HEK293 (cell line): ENCODE measurements around the gene KIRREL3.

Experiments
- CTCF ChIA-PET: fragments of 350-600 bp; formaldehyde crosslinking; extraction: SDS; loops from one replicate; lab custom pipeline; 2021; ENCODE audit warnings: antibody characterized with exemption; lab: Yijun Ruan, JAX
- POLR2A ChIA-PET: fragments of 300-600 bp; formaldehyde crosslinking; extraction: SDS; loops from one replicate; lab custom pipeline; 2020; ENCODE audit warnings: antibody characterized with exemption, inconsistent platforms; lab: Yijun Ruan, JAX
- H3K27ac ChIP-seq: fragments of 200-500 bp; sonication (Bioruptor generic); 2 replicates; pipeline ENCODE4 v1.5.1; 2014; ENCODE audit warnings: low read depth, low read length, control low read depth, inconsistent platforms; ENCODE audit errors: extremely low read depth
- H3K36me3 ChIP-seq, 2 experiments: fragments of 200-500 bp in 1 of 2; sonication (Bioruptor generic) in 1 of 2; 1 replicate in 1 of 2; 2 replicates in 1 of 2; pipeline ENCODE4 v1.5.1; 2014 to 2017; ENCODE audit warnings: inconsistent platforms in 2 of 2, low read length in 2 of 2; ENCODE audit not compliant: control insufficient read depth in 2 of 2, insufficient read depth in 1 of 2
- H3K4me1 ChIP-seq: fragments of 200-500 bp; sonication (Bioruptor generic); 2 replicates; pipeline ENCODE4 v1.5.1; 2014; ENCODE audit warnings: mild to moderate bottlenecking, low read length, inconsistent platforms; ENCODE audit not compliant: control insufficient read depth, insufficient read depth
- H3K4me3 ChIP-seq: 2 replicates; pipeline ENCODE4 v1.5.1; 2011; ENCODE audit warnings: low read depth, mild to moderate bottlenecking, control low read depth, low read length, moderate library complexity
- H3K9me3 ChIP-seq: fragments of 200-500 bp; sonication (Bioruptor generic); 2 replicates; pipeline ENCODE4 v1.5.1; 2014; ENCODE audit warnings: low read depth, low read length, inconsistent platforms; ENCODE audit not compliant: control insufficient read depth, insufficient read depth
- EGR2 ChIP-seq: fragments of 450-650 bp; formaldehyde crosslinking; IDR thresholded peaks from 2 replicates; pipeline ENCODE4 v1.5.1; 2016; ENCODE audit warnings: low read depth, missing biosample characterization, missing genetic modification characterization
- ELK4 ChIP-seq: IDR thresholded peaks from 2 replicates; pipeline ENCODE4 v1.6.1; 2011; ENCODE audit warnings: mild to moderate bottlenecking, low read depth, low read length, borderline replicate concordance
- GLIS1 ChIP-seq: fragments of 450-650 bp; formaldehyde crosslinking; IDR thresholded peaks from 2 replicates; pipeline ENCODE4 v1.5.1; 2016; ENCODE audit warnings: missing biosample characterization, missing genetic modification characterization
- HOXA7 ChIP-seq: sonication (generic); formaldehyde crosslinking; IDR thresholded peaks from 2 replicates; pipeline ENCODE4 v1.8.1; 2022; ENCODE audit warnings: missing genetic modification reagents, borderline replicate concordance
- MYNN ChIP-seq: fragments of 450-650 bp; formaldehyde crosslinking; IDR thresholded peaks from 2 replicates; pipeline ENCODE4 v1.5.1; 2016; ENCODE audit warnings: missing biosample characterization, missing genetic modification characterization, borderline replicate concordance
- REST ChIP-seq: fragments of 450-650 bp; formaldehyde crosslinking; IDR thresholded peaks from 2 replicates; pipeline ENCODE4 v1.5.1; 2016; ENCODE audit warnings: missing biosample characterization, missing genetic modification characterization
- SETDB1 ChIP-seq: IDR thresholded peaks from one replicate; pipeline ENCODE4 v1.6.1; 2017; ENCODE audit warnings: mild to moderate bottlenecking, low read length, moderate library complexity, mixed read lengths; ENCODE audit not compliant: insufficient read length
- TRIM28 ChIP-seq: IDR thresholded peaks from 2 replicates; pipeline ENCODE4 v1.6.1; 2011; ENCODE audit warnings: low read length, control low read depth, borderline replicate concordance
- ZNF10 ChIP-seq: fragments of 450-650 bp; formaldehyde crosslinking; IDR thresholded peaks from 2 replicates; pipeline ENCODE4 v1.5.1; 2017; ENCODE audit warnings: missing biosample characterization, missing genetic modification characterization
- ZNF211 ChIP-seq: fragments of 450-650 bp; formaldehyde crosslinking; IDR thresholded peaks from 2 replicates; pipeline ENCODE4 v1.5.1; 2016; ENCODE audit warnings: low read depth, missing biosample characterization, missing genetic modification characterization
- ZNF274 ChIP-seq, 2 experiments: fragments of 200-500 bp in 1 of 2; fragments of 450-650 bp in 1 of 2; sonication (Bioruptor generic) in 1 of 2; formaldehyde crosslinking in 1 of 2; IDR thresholded peaks; 2 replicates each; pipeline versions ENCODE4 v1.5.1 to v1.6.1; 2014 to 2016; ENCODE audit warnings: borderline replicate concordance in 1 of 2, inconsistent platforms in 1 of 2, low read length in 1 of 2, missing biosample characterization in 1 of 2, missing genetic modification characterization in 1 of 2
- ZNF398 ChIP-seq: fragments of 450-650 bp; formaldehyde crosslinking; IDR thresholded peaks from 2 replicates; pipeline ENCODE4 v1.5.1; 2017; ENCODE audit warnings: missing biosample characterization, missing genetic modification characterization
- ZNF423 ChIP-seq: fragments of 450-650 bp; formaldehyde crosslinking; IDR thresholded peaks from 2 replicates; pipeline ENCODE4 v1.5.1; 2016; ENCODE audit warnings: missing biosample characterization, missing genetic modification characterization
- ZNF518A ChIP-seq: fragments of 450-650 bp; formaldehyde crosslinking; conservative IDR thresholded peaks from 2 replicates; pipeline ENCODE4 v1.5.1; 2016; ENCODE audit warnings: low read depth, missing biosample characterization, missing genetic modification characterization
- ZNF529 ChIP-seq: fragments of 450-650 bp; formaldehyde crosslinking; IDR thresholded peaks from 2 replicates; pipeline ENCODE4 v1.5.1; 2017; ENCODE audit warnings: missing genetic modification characterization, missing biosample characterization; ENCODE audit not compliant: insufficient replicate concordance
- ZNF600 ChIP-seq: fragments of 450-650 bp; formaldehyde crosslinking; IDR thresholded peaks from 2 replicates; pipeline ENCODE4 v1.5.1; 2016; ENCODE audit warnings: missing biosample characterization, missing genetic modification characterization
- ZNF624 ChIP-seq: fragments of 450-650 bp; formaldehyde crosslinking; IDR thresholded peaks from 2 replicates; pipeline ENCODE4 v1.5.1; 2017; ENCODE audit warnings: missing biosample characterization, missing genetic modification characterization
- ZNF837 ChIP-seq: fragments of 450-650 bp; formaldehyde crosslinking; IDR thresholded peaks from 2 replicates; pipeline ENCODE4 v1.5.1; 2016; ENCODE audit warnings: missing biosample characterization, missing genetic modification characterization
- ZXDB ChIP-seq: fragments of 450-650 bp; formaldehyde crosslinking; IDR thresholded peaks from 2 replicates; pipeline ENCODE4 v1.5.1; 2016; ENCODE audit warnings: missing biosample characterization, missing genetic modification characterization

Gene KIRREL3

GRCh38 chr11:126446581-126446980, 554.0 kb downstream of the KIRREL3 start:
- TF ChIP-seq ZNF10 = no peak
- TF ChIP-seq MYNN (tag by site-specific recombination) = no peak
- TF ChIP-seq ZNF529 (tag by site-specific recombination) = no peak
- no peak for TF ChIP-seq ZNF518A (tag by site-specific recombination)
- TF ChIP-seq EGR2 = no peak
- ChIA-PET CTCF (interaction anchor here (1.2 kb wide), 1 partner anchor 34 kb away, joined by 4 read pairs; no protein-coding TSS in a partner anchor), POLR2A (no interaction called here)

GRCh38 chr11:126444072-126444471, 556.5 kb downstream of the KIRREL3 start:
- Histone ChIP-seq H3K9me3 (no peaks in the 10 kb centered on the region), H3K36me3 (no peaks in the 10 kb centered on the region)
- TF ChIP-seq SETDB1 = no peak
- TF ChIP-seq ZNF600 (tag by site-specific recombination) = no peak
- TF ChIP-seq ZNF211 (tag by site-specific recombination) = no peak
- TF ChIP-seq REST (tag by site-specific recombination) = no peak
- TF ChIP-seq ZNF837 (tag by site-specific recombination) = no peak
- no peak for TF ChIP-seq ZXDB (tag by site-specific recombination)
- TF ChIP-seq HOXA7 = no peak
- TF ChIP-seq GLIS1 (tag by site-specific recombination) = no peak
- TF ChIP-seq ZNF398 (tag by site-specific recombination) = no peak
- no peak for TF ChIP-seq ZNF423 (tag by site-specific recombination)
- no peak for TF ChIP-seq ZNF624 (tag by site-specific recombination)
- no peak for TF ChIP-seq EGR2
- TF ChIP-seq ZNF274 (IDR thresholded peaks at IDR 0.05; ENCODE audit: low read length) = no peak
- no peak for TF ChIP-seq ZNF274 (tag by site-specific recombination; IDR thresholded peaks at IDR 0.05; ENCODE audit: borderline replicate concordance)
- TF ChIP-seq TRIM28 = no peak
- no peak for TF ChIP-seq ELK4
- TF ChIP-seq, all 188 proteins: peak for 0
- POLR2A ChIA-PET = no interaction called here
- Histone ChIP-seq H3K4me3 (no peak overlapping the region), H3K27ac (no peak overlapping the region), H3K4me1 (no peaks in the 10 kb centered on the region)
- CTCF ChIA-PET = interaction anchor here (0.6 to 1.1 kb wide), 6 partner anchors 9 to 901 kb away, joined by 3 read pairs; no protein-coding TSS in a partner anchor

More at GRCh38 chr11:126446581-126446980, 554.0 kb downstream of the KIRREL3 start:
- H3K4me3 ChIP-seq = no peak overlapping the region
- no peaks in the 10 kb centered on the region for H3K4me1 ChIP-seq
- no peaks in the 10 kb centered on the region for H3K9me3 ChIP-seq
- H3K36me3 ChIP-seq = no peaks in the 10 kb centered on the region
- H3K27ac ChIP-seq = no peak overlapping the region
